T-cell (primary cell): ENCODE results near the gene MPIG6B. TPM values are rescaled to one million over a fixed set of nuclear protein-coding genes. Genes with fewer than 3 reads are reported as not detected.

Source experiments
- ATAC-seq, 4 experiments: fragments of 200-7000 bp in 3 of 4; fragments of 150-1000 bp in 1 of 4; cut with Tn5 transposase; replicated peaks in 1 of 4; 1 replicate in 3 of 4; 2 replicates in 1 of 4; pipeline ENCODE4 v1.10.0; 2021; ENCODE audit warnings: moderate library complexity in 3 of 4, mild to moderate bottlenecking in 2 of 4, moderate number of reproducible peaks in 1 of 4
- CTCF ChIA-PET, 2 donors: fragments of 300-600 bp; sonication (Branson Sonifier 250); formaldehyde crosslinking; loops; one replicate each; lab custom pipeline; 2022; ENCODE audit warnings: antibody characterized with exemption in 2 of 2; lab: Charles Lee
- POLR2A ChIA-PET, 2 donors: fragments of 300-600 bp; sonication (Branson Sonifier 250); formaldehyde crosslinking; loops; one replicate each; lab custom pipeline; 2022; ENCODE audit warnings: antibody characterized with exemption in 2 of 2; lab: Charles Lee
- DNase-seq, 35 experiments: peaks; one replicate each; pipeline versions ENCODE4 v3.0.0 to v3.0.0-alpha.2; 2013 to 2023
- H3K27ac ChIP-seq: one replicate; pipeline ENCODE4 v1.5.1; 2013; ENCODE audit warnings: low read length
- H3K27me3 ChIP-seq, 2 experiments: replicated peaks in 1 of 2; 1 replicate in 1 of 2; 2 replicates in 1 of 2; pipeline versions ENCODE4 v1.6.1 to v1.7.0; 2013; ENCODE audit warnings: low read length in 1 of 2, mixed read lengths in 1 of 2; ENCODE audit not compliant: control insufficient read depth in 2 of 2, insufficient read depth in 2 of 2; ENCODE audit errors: extremely low read depth in 1 of 2
- H3K36me3 ChIP-seq, 2 donors: 1 replicate in 1 of 2; 2 replicates in 1 of 2; pipeline versions ENCODE4 v1.6.1 to v1.7.0; 2013; ENCODE audit warnings: low read length in 1 of 2; ENCODE audit not compliant: control insufficient read depth in 2 of 2, insufficient read depth in 1 of 2; ENCODE audit errors: extremely low read depth in 1 of 2
- H3K4me1 ChIP-seq, 2 experiments: 1 replicate in 1 of 2; 2 replicates in 1 of 2; pipeline versions ENCODE4 v1.6.1 to v1.7.0; 2013; ENCODE audit warnings: low read length in 2 of 2, mixed read lengths in 1 of 2; ENCODE audit not compliant: insufficient read depth in 2 of 2, control insufficient read depth in 1 of 2; ENCODE audit errors: extremely low read depth in 1 of 2
- H3K4me3 ChIP-seq, 2 donors: 1 replicate in 1 of 2; 2 replicates in 1 of 2; pipeline versions ENCODE4 v1.5.1 to v1.7.0; 2013; ENCODE audit warnings: mild to moderate bottlenecking in 2 of 2, low read length in 1 of 2, moderate library complexity in 1 of 2; ENCODE audit not compliant: control insufficient read depth in 1 of 2; ENCODE audit errors: extremely low read depth in 1 of 2
- H3K9me3 ChIP-seq: 2 replicates; pipeline ENCODE4 v1.7.0; 2013
- H3K27ac Mint-ChIP-seq, 2 donors: one replicate each; pipeline ENCODE4 v1.8.0; 2020 to 2021; ENCODE audit warnings: mild to moderate bottlenecking in 2 of 2, mixed read lengths in 2 of 2
- H3K27me3 Mint-ChIP-seq, 2 donors: one replicate each; pipeline ENCODE4 v1.8.0; 2021 to 2022; ENCODE audit warnings: mixed read lengths in 2 of 2
- H3K36me3 Mint-ChIP-seq: one replicate; pipeline ENCODE4 v1.8.0; 2021; ENCODE audit warnings: mixed read lengths
- H3K4me1 Mint-ChIP-seq, 3 donors: one replicate each; pipeline ENCODE4 v1.8.0; 2020 to 2022; ENCODE audit warnings: mixed read lengths in 3 of 3, mild to moderate bottlenecking in 1 of 3
- H3K4me3 Mint-ChIP-seq, 3 donors: one replicate each; pipeline ENCODE4 v1.8.0; 2020 to 2022; ENCODE audit warnings: mild to moderate bottlenecking in 3 of 3, mixed read lengths in 3 of 3, moderate library complexity in 3 of 3
- H3K9me3 Mint-ChIP-seq, 3 donors: one replicate each; pipeline ENCODE4 v1.8.0; 2020 to 2022; ENCODE audit warnings: mixed read lengths in 3 of 3
- WGBS: methylation state at CpG from one replicate; pipeline ENCODE4 v1.1.5; 2013; ENCODE audit warnings: missing lambda C conversion rate; ENCODE audit not compliant: insufficient coverage; 5-methylcytosine and 5-hydroxymethylcytosine counted together
- total RNA-seq, 35 experiments: library from RNA in 6 of 35; stranded (reverse) in 6 of 35; fragments of 120-200 nt in 1 of 35; gene quantifications; one replicate each; pipeline versions ENCODE4 v1.2.1 to v1.2.4 and lab custom pipeline; 2013 to 2026

Gene MPIG6B
- total RNA-seq, 5 donors from 2014 or later (not counting 1 experiment from before 2014, with no cell fraction given), result 0.26 to 2.6 (median 0.30) TPM

- no peak for ATAC-seq
- CTCF ChIA-PET, result interaction anchor here in 1 of 2 donors (0.6 kb wide), 1 partner anchor 213 kb away, joined by 12 read pairs; no protein-coding TSS in a partner anchor
Measured at GRCh38 chr6:31765910-31766794, 43.0 kb downstream of the MPIG6B start.

GRCh38 chr6:31767096-31767645 lies 44.0 kb downstream of the MPIG6B start:
- H3K36me3 ChIP-seq, result no peaks in the 10 kb centered on the region
- H3K9me3 ChIP-seq, result no peaks in the 10 kb centered on the region
- H3K4me3 Mint-ChIP-seq, result no peak overlapping the region
- H3K4me3 ChIP-seq, result no peak overlapping the region
- H3K36me3 Mint-ChIP-seq, result peaks cover 8% of the 10 kb centered on the region
- H3K27ac Mint-ChIP-seq, result no peak overlapping the region
- CTCF ChIA-PET, result no interaction called here
- ATAC-seq, result no peak
- H3K27ac ChIP-seq, result no peak overlapping the region
- DNase-seq, result no peak
- 100% methylated on average over 2 of the region's 6 CpGs for WGBS
- H3K27me3 ChIP-seq, result no peaks in the 10 kb centered on the region
- H3K9me3 Mint-ChIP-seq, result no peaks in the 10 kb centered on the region
- H3K4me1 ChIP-seq, result peaks cover 3 to 23% of the 10 kb centered on the region in 2 experiments
- POLR2A ChIA-PET, result no interaction called here
- peaks cover 17 to 22% (median 17%) of the 10 kb centered on the region in 3 donors for H3K4me1 Mint-ChIP-seq
- no peaks in the 10 kb centered on the region for H3K27me3 Mint-ChIP-seq

More at GRCh38 chr6:31765910-31766794, 43.0 kb downstream of the MPIG6B start:
- H3K36me3 ChIP-seq, result no peaks in the 10 kb centered on the region
- H3K4me1 ChIP-seq, result peaks cover 0 to 13% of the 10 kb centered on the region in 2 experiments
- no peaks in the 10 kb centered on the region for H3K9me3 ChIP-seq
- no peak overlapping the region for H3K4me3 ChIP-seq
- WGBS, result 84% methylated on average over 33 of the region's 42 CpGs
- POLR2A ChIA-PET, result interaction anchor here in 1 of 2 donors (0.5 kb wide), 1 partner anchor 82 kb away, joined by 9 read pairs; no protein-coding TSS in a partner anchor
- Mint-ChIP-seq H3K9me3 (no peaks in the 10 kb centered on the region), H3K36me3 (peaks cover 15% of the 10 kb centered on the region), H3K27me3 (no peaks in the 10 kb centered on the region), H3K4me3 (no peak overlapping the region), H3K4me1 (peaks cover 9 to 17% (median 9%) of the 10 kb centered on the region in 3 donors), H3K27ac (no peak overlapping the region)
- no peak overlapping the region for H3K27ac ChIP-seq
- no peak for DNase-seq
- H3K27me3 ChIP-seq, result no peaks in the 10 kb centered on the region

- Histone ChIP-seq H3K9me3 (no peaks in the 10 kb centered on the region), H3K36me3 (no peaks in the 10 kb centered on the region), H3K4me3 (no peak overlapping the region), H3K4me1 (peaks cover 10 to 37% of the 10 kb centered on the region in 2 experiments), H3K27me3 (no peaks in the 10 kb centered on the region), H3K27ac (no peak overlapping the region)
- DNase-seq (no peak), ATAC-seq (no peak)
- H3K9me3 Mint-ChIP-seq, result no peaks in the 10 kb centered on the region
- peaks cover 24 to 30% (median 29%) of the 10 kb centered on the region in 3 donors for H3K4me1 Mint-ChIP-seq
- no peak overlapping the region for H3K4me3 Mint-ChIP-seq
- WGBS, result 90% methylated on average over 7 of the region's 18 CpGs
- ChIA-PET POLR2A (no interaction called here), CTCF (interaction anchor here in 1 of 2 donors (1.4 to 1.5 kb wide), 2 partner anchors 33 to 41 kb away, joined by 5 read pairs; partner anchors contain the start of gene CLIC1)
- H3K36me3 Mint-ChIP-seq, result peaks cover 2% of the 10 kb centered on the region
- H3K27me3 Mint-ChIP-seq, result no peaks in the 10 kb centered on the region
- H3K27ac Mint-ChIP-seq, result peak overlapping the region in 1 of 2 donors; percentile 24
Measured at GRCh38 chr6:31768363-31769257, 45.4 kb downstream of the MPIG6B start.

- ATAC-seq (peak; percentile 62 to 75 (median 68)), DNase-seq (peak; percentile 46 to 86 (median 70))
- H3K4me1 Mint-ChIP-seq, result peaks cover 24 to 30% (median 29%) of the 10 kb centered on the region in 3 donors
- ChIA-PET CTCF (interaction anchor here (0.6 to 1.6 kb wide), 14 partner anchors 17 to 373 kb away, joined by 3 to 18 read pairs (median 4); partner anchors contain the start of genes MSH5 (in 2 of the 2), C6orf47 (in 1 of the 2), CLIC1 (in 1 of the 2) and DDAH2 (in 1 of the 2)), POLR2A (no interaction called here)
- H3K9me3 ChIP-seq, result no peaks in the 10 kb centered on the region
- 62% methylated on average over 4 of the region's 12 CpGs for WGBS
- no peaks in the 10 kb centered on the region for H3K9me3 Mint-ChIP-seq
- peak overlapping the region; percentile 12 to 13 for H3K27ac Mint-ChIP-seq
- H3K36me3 ChIP-seq, result no peaks in the 10 kb centered on the region
- H3K27me3 Mint-ChIP-seq, result no peaks in the 10 kb centered on the region
- H3K4me3 Mint-ChIP-seq, result no peak overlapping the region
- no peak overlapping the region for H3K4me3 ChIP-seq
- H3K36me3 Mint-ChIP-seq, result no peaks in the 10 kb centered on the region
- no peaks in the 10 kb centered on the region for H3K27me3 ChIP-seq
- H3K4me1 ChIP-seq, result peaks cover 10 to 45% of the 10 kb centered on the region in 2 experiments
- no peak overlapping the region for H3K27ac ChIP-seq
Measured at GRCh38 chr6:31769684-31770371, 46.7 kb downstream of the MPIG6B start.

GRCh38 chr6:31770860-31771259 lies 47.7 kb downstream of the MPIG6B start:
- H3K9me3 Mint-ChIP-seq, result no peaks in the 10 kb centered on the region
- CTCF ChIA-PET, result interaction anchor here (0.7 to 1.6 kb wide), 5 partner anchors 19 to 846 kb away, joined by 3 to 18 read pairs (median 4); partner anchors contain the start of genes DDAH2 (in 1 of the 2) and MSH5 (in 1 of the 2)
- peak overlapping the region in 1 of 3 donors; percentile 63 for H3K4me3 Mint-ChIP-seq
- no peak overlapping the region for H3K27ac ChIP-seq
- H3K9me3 ChIP-seq, result no peaks in the 10 kb centered on the region
- ATAC-seq, result no peak
- H3K4me1 ChIP-seq, result peaks cover 10 to 54% of the 10 kb centered on the region in 2 experiments
- H3K4me1 Mint-ChIP-seq, result peaks cover 29 to 36% (median 36%) of the 10 kb centered on the region in 3 donors
- H3K27ac Mint-ChIP-seq, result peak overlapping the region; percentile 45 to 66
- H3K27me3 ChIP-seq, result no peaks in the 10 kb centered on the region
- H3K4me3 ChIP-seq, result no peak overlapping the region
- POLR2A ChIA-PET, result no interaction called here
- no peaks in the 10 kb centered on the region for H3K36me3 Mint-ChIP-seq
- no peak for DNase-seq
- no peaks in the 10 kb centered on the region for H3K27me3 Mint-ChIP-seq
- no CpG with 5 or more reads among the region's 2 CpGs for WGBS
- H3K36me3 ChIP-seq, result no peaks in the 10 kb centered on the region
